GM18498 (cell line): ENCODE data around the gene UCP2.
"Not testable (repeated sequence)": the region's sequence is repeated elsewhere in the genome, so short reads cannot be mapped to it uniquely, and the experiment has no call there.

Experiments used
- ATAC-seq: cut with Tn5 transposase; IDR thresholded peaks from one replicate; pipeline ENCODE4 v1.9.1; 2021; ENCODE audit warnings: mild to moderate bottlenecking, moderate library complexity; ENCODE audit not compliant: unreplicated experiment

Gene UCP2

DNA sequence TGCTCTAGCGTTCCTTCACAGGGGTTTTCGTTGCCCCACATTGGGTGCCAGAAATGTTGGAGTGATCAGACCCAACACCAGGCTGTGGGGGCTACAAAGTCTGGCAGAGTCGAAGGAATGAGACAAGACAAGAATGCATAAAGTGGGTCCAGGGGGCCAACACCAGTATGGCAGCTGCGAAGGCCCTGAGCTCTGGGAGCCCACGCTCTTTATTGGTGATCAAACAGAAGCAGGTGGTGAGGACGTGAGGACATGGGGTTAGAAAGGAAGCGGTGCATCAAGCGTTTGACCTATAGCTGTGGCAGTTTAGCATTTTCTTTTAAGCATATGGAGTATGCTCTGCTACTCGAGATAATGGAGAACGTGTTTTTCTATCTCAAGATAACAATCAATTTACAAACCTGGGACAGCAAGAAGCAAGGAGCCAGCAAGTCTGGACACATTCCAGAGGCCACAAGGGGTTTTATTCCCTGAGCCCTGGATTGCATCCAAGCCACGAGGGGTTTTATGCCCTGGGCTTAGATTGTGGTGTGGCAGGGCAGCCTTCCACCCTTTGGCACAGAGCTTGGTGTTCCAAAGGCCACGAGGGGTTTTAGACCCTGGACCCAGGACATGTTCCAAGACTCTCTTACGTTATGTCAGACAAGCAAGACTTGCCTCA lies 35.7 kb downstream of the UCP2 start:
- ATAC-seq, result no peak

DNA sequence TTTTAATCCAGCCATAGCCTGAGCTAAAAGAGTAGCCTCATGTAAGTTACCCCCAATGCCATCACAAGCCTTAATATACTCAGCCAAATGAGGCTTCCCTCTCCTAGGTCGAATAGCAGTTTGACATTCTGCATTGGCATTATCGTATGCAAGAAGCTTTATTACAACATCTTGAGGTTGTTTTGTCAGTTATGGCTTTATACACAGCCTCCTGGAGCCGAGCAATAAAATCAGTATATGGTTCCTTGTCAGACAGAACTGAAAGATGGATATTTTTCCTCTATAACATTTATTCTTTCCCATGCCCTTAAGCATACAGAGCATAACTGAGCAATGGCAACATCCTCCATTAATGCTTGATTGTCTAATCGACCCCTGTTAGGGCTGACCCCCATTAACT lies 37.2 kb downstream of the UCP2 start:
- ATAC-seq, result no peak

DNA sequence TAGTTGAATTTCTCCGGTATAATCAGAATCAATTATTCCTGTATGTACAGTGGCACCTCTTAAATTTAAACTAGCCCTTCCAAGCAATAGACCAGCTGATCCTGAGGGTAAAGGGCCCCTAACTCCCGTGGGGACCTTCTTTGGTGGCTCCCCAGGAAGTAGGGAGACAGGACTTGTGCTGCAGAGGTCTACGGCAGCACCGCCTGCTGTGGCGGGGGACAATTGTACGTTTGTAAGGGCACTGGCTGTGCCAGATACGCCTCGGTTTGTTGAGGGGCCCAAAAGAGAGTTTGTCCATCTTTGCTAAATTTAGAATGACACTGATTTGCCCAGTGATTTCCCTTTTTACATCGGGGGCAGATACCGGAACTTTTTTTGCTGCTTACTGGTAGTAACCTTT lies 37.7 kb downstream of the UCP2 start:
- ATAC-seq, result no peak

DNA sequence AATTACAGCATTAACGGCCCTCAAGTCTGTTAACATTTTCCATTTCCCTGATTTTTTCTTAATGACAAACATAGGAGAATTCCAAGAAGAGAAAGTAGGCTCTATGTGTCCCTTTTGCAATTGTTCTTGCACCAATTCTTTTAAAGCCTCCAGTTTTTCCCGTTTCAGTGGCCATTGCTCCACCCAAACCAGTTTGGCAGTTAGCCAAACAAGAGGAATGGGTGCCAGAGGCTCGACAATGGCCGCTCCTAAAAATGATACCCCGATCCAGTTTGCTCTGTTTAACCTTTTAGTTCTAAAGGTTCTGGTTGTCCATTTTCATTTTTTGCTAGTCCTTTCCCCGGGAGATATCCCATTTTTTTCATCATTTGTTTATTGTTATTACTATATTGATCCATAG lies 38.6 kb downstream of the UCP2 start:
- ATAC-seq, result no peak

DNA sequence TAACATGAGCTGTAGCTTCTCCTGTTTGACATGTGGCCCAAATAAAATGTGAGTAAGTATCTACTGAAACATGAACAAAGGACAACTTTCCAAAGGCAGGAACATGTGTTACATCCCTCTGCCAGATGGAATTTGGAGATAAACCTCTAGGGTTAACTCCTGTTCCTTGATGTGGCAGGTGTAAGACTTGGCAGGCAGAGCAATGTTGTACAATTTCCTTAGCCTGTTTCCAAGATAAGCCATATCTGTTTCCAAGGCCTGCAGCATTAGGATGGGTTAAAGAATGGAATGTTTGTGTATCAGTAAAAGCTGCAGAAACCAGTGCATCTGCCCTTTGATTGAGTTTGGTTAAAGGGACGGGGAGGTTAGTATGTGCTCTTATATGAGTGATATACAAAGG lies 40.6 kb downstream of the UCP2 start:
- ATAC-seq, result no peak

DNA sequence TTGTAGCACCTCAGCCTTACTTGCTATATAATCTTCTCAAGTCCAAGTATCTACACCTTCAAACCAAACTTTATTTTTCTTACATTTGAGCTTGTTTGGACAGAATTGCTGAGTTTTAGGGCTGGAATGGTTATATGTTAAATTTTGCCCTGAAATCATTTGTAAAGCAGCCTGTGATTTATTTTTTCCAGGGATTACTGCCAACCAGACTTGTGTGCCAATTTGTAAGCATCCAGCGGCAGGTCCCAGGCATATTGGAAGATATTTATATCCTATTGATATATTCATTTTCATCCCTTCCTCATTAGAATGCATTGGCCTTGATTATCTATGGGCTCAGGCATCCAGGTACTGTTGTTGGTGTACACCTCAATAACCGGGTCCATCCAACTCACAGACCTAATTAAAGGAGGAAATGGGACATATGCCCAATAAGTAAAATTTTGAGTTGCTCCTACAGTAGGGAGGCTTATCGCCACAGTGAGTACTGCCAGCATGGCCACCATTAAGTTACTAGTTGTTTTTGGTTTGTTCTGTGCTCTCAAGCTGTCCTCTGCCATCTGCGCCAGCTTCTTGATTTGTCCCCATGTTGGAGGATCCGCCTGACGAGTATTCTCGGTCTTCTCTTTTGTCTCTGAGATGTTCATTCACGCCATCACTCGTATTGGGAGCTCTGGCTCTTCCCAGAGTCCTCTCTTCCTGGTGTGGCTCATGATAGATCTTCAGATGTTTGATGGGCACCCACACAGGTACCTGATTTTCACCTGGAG lies 41.7 kb downstream of the UCP2 start:
- ATAC-seq, result no peak

DNA sequence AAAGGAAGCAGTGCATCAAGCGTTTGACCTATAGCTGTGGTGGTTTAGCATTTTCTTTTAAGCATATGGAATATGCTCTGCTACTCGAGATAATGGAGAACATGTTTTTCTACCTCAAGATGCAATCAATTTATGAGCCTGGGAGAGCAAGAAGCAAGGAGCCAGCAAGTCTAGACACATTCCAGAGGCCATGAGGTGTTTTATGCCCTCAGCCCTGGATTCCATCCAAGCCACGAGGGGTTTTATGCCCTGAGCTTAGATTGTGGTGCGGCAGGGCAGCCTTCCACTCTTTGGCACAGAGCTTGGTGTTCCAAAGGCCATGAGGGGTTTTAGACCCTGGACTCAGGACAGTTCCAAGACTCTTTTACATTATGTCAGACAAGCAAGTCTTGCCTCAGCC lies 43.5 kb downstream of the UCP2 start:
- no peak for ATAC-seq

DNA sequence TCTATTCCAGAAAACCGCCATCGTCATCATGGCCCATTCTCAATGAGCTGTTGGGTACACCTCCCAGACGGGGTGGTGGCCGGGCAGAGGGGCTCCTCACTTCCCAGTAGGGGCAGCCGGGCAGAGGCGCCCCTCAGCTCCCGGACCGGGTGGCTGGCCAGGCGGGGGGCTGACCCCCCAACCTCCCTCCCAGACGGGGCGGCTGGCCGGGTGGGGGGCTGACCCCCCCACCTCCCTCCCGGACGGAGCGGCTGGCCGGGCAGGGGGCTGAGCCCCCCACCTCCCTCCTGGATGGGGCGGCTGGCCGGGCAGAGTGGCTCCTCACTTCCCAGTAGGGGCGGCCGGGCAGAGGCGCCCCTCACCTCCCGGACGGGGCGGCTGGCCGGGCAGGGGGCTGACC lies 46.6 kb downstream of the UCP2 start:
- not testable (repeated sequence) for ATAC-seq

DNA sequence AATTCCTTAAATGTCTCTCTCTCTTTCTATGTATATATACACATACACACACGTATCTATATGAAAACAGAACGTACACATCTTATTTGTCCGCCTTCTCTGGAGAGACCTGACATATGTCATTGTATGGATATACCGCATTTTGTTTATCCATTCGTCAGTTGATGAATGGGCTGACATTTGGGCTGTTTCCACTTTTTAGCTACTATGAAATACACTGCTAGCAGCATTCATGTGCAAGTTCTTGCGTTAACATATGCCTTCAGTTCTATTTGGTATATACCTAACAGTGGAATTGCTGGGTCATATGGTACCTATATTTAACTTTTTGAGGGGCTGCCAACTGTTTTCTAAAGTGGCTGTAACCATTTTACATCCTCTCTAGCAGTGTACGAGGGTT lies 49.9 kb downstream of the UCP2 start:
- no peak for ATAC-seq

DNA sequence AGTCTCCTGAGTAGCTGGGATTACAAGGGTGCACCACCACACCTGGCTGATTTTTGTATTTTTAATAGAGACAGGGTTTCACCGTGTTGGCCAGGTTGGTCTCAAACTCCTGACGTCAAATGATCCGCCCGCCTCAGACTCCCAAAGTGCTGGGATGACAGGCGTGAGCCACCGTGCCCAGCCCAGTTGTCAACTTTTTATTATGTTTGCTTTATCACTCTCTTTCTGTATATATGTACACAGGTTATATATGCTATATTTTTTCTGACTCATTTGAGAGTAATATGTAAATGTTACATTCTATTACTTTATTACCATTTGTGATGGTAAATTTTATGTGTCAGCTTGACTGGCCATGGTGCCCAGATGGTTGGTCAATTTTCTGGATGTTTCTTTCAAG lies 50.7 kb downstream of the UCP2 start:
- no peak for ATAC-seq

DNA sequence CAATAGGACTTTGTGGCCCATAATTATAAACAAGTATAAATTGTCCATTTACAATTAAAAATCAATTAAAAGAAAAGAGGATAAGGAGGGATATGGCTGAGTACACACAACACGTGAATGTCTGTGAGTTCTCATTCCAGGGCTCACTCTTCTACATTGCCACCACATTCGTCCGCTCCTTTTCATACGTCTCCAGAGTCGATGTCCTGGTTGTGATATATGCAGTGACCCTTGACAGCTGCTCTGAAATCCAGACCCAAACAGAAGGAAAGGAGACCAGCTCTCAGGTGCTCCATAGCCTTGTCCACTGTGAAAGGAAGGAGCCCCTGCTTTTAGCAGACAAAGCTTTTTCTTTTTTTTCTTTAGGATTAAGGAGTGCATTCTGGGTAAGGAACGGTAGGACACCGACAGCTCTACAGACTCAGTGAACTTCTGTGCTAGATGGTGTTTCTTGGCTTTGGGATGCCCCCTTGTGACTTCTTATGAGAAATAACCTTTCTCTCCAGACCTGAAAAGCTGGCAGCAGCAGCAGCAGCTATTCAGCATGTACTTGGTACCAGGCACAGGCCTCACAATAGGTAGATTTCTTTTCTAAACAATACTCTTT lies 51.5 kb downstream of the UCP2 start:
- ATAC-seq, result no peak

DNA sequence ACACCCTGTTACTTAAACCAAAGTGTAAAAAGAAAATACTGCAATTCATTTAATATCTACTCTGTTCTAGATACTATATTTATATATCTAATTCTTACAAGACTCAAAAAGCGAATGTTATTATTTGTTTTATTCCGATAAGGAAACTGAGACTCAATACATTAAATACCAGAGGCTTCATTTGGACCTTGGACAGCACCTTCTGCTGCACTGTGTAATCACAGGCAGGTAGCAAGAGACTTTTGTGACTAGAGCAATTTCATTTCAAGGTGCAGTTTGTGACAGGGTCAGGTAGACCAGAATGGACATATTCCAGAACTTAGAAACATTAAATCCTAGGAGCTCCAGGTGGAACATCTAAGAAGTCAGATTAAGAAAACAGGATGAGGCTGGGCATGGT lies 53.3 kb downstream of the UCP2 start:
- no peak for ATAC-seq
